K562 (cell line): Measurements from ENCODE around the gene EMC1. TPM values are rescaled to one million over a fixed set of nuclear protein-coding genes. Genes with fewer than 3 reads are reported as not detected.

ENCODE experiments used
- BACH1 ChIP-seq: fragments of 200-800 bp; sonication (Bioruptor generic); IDR thresholded peaks from 2 replicates; pipeline ENCODE4 v1.6.1; 2016; ENCODE audit warnings: missing genetic modification characterization, missing compliant biosample characterization
- CGGBP1 ChIP-seq: fragments of 250-450 bp; sonication (Bioruptor Pico); IDR thresholded peaks from 2 replicates; pipeline ENCODE4 v1.9.0; 2021; ENCODE audit warnings: mild to moderate bottlenecking
- DNMT1 ChIP-seq: fragments of 450-650 bp; IDR thresholded peaks from 2 replicates; pipeline ENCODE4 v1.6.1; 2016; ENCODE audit warnings: antibody characterized with exemption, mild to moderate bottlenecking
- ESRRA ChIP-seq: fragments of 450-650 bp; IDR thresholded peaks from 2 replicates; pipeline ENCODE4 v1.6.1; 2014; ENCODE audit warnings: low read depth, mild to moderate bottlenecking, moderate library complexity, borderline replicate concordance
- HMGN3 ChIP-seq: IDR thresholded peaks from 2 replicates; pipeline ENCODE4 v1.6.1; 2011; ENCODE audit warnings: borderline replicate concordance, low read depth, mild to moderate bottlenecking, mixed read lengths, low read length; ENCODE audit not compliant: insufficient read length; ENCODE audit errors: extremely low read depth
- MAFG ChIP-seq: fragments of 450-650 bp; conservative IDR thresholded peaks from 2 replicates; pipeline ENCODE4 v1.6.1; 2016; ENCODE audit warnings: missing genetic modification characterization, missing compliant biosample characterization
- MTA1 ChIP-seq: fragments of 450-650 bp; IDR thresholded peaks from 2 replicates; pipeline ENCODE4 v1.6.1; 2017; ENCODE audit warnings: borderline replicate concordance
- MYBL2 ChIP-seq, 2 experiments: fragments of 450-650 bp in 1 of 2; sonication (generic) in 1 of 2; formaldehyde crosslinking in 1 of 2; IDR thresholded peaks; 2 replicates each; pipeline versions ENCODE4 v1.6.1 to v1.8.1; 2017 to 2022; ENCODE audit warnings: borderline replicate concordance in 1 of 2, inconsistent platforms in 1 of 2, low read depth in 1 of 2, mild to moderate bottlenecking in 1 of 2, missing genetic modification reagents in 1 of 2, moderate library complexity in 1 of 2
- NFRKB ChIP-seq: fragments of 450-650 bp; IDR thresholded peaks from 2 replicates; pipeline ENCODE4 v1.6.1; 2016; ENCODE audit warnings: low read depth
- POLR2H ChIP-seq: IDR thresholded peaks from 2 replicates; pipeline ENCODE4 v1.6.1; 2016; ENCODE audit warnings: missing genetic modification characterization, low read depth, mild to moderate bottlenecking, control low read depth, missing compliant biosample characterization, moderate library complexity
- REST ChIP-seq, 2 experiments: fragments of 450-650 bp; formaldehyde crosslinking in 1 of 2; IDR thresholded peaks; 2 replicates each; pipeline versions ENCODE4 v1.4.0 to v1.6.1; 2014 to 2020; ENCODE audit warnings: mild to moderate bottlenecking in 2 of 2, borderline replicate concordance in 1 of 2, low read depth in 1 of 2
- TEAD4 ChIP-seq, 2 experiments: sonication (generic) in 1 of 2; formaldehyde crosslinking in 1 of 2; IDR thresholded peaks; 2 replicates each; pipeline versions ENCODE4 v1.6.1 to v1.8.0; 2012 to 2022; ENCODE audit warnings: borderline replicate concordance in 1 of 2, inconsistent platforms in 1 of 2, low read length in 1 of 2, mild to moderate bottlenecking in 1 of 2, missing genetic modification reagents in 1 of 2
- ZNF197 ChIP-seq: fragments of 200-800 bp; sonication (Bioruptor generic); IDR thresholded peaks from 2 replicates; pipeline ENCODE4 v1.6.1; 2016; ENCODE audit warnings: low read depth, missing genetic modification characterization, missing compliant biosample characterization
- polyA plus RNA-seq, 8 experiments: library from polyadenylated mRNA; depleted of rRNA in 4 of 8; stranded (reverse) in 5 of 8; unstranded in 3 of 8; fragments of >200 nt; fragmentation: Nextera tagmentation in 2 of 8; fragmentation: Illumina TruSeq in 1 of 8; extraction: Ambion mirVana in 2 of 8; extraction: Trizol in 1 of 8; gene quantifications; 2 replicates each; pipeline versions ENCODE4 v1.2.1 to v1.2.3, GENCODE V29; 2011 to 2014; ENCODE audit warnings: inconsistent platforms in 1 of 8, missing spikeins in 1 of 8
- total RNA-seq, 7 experiments: library from RNA; depleted of rRNA in 6 of 7; stranded (reverse); fragments of >200 nt in 6 of 7; fragmentation: Illumina TruSeq in 2 of 7; extraction: Trizol in 2 of 7; gene quantifications; 2 replicates each; pipeline versions ENCODE4 v1.2.1 to v1.2.3, GENCODE V29; 2011 to 2021; ENCODE audit warnings: low replicate concordance in 1 of 7
- TF ChIP-seq, protein P1 (sequence below): fragments of 450-650 bp; IDR thresholded peaks from 2 replicates; pipeline ENCODE4 v1.6.1; 2016; ENCODE audit warnings: low read depth, mild to moderate bottlenecking, moderate library complexity

EMC1 gene
- total and polyA plus RNA-seq, 9 of the 15 experiments (the other 6 are each of a cell fraction or from before 2014, with no cell fraction given), result 17.8 to 88.2 (median 37.4) TPM

GRCh38 chr1:19208710-19209438, 42.5 kb downstream of the EMC1 start (continued):
- TF ChIP-seq MYBL2 (IDR thresholded peaks at IDR 0.05; ENCODE audit: low read depth) (no peak), MYBL2 (CRISPR knock-in tag; IDR thresholded peaks at IDR 0.05; ENCODE audit: borderline replicate concordance) (no peak), NFRKB (peak; percentile 17; the same call in 1 of the 2 replicates), ZNF197 (CRISPR knock-in tag) (0 out of 2 replicates have a peak, but pooled peaks have one; percentile 38), MTA1 (0 out of 2 replicates have a peak, but pooled peaks have one; percentile 7), REST (IDR thresholded peaks at IDR 0.05; ENCODE audit: borderline replicate concordance) (no peak), REST (CRISPR knock-in tag; IDR thresholded peaks at IDR 0.05; ENCODE audit: low read depth) (no peak), TEAD4 (IDR thresholded peaks at IDR 0.05; ENCODE audit: low read length) (0 out of 2 replicates have a peak, but pooled peaks have one; percentile 49), TEAD4 (CRISPR knock-in tag; IDR thresholded peaks at IDR 0.05; ENCODE audit: borderline replicate concordance) (no peak), ESRRA (no peak), MAFG (tag) (0 out of 2 replicates have a peak, but pooled peaks have one; percentile 4), DNMT1 (0 out of 2 replicates have a peak, but pooled peaks have one; percentile 60), HMGN3 (no peak), POLR2H (tag) (0 out of 2 replicates have a peak, but pooled peaks have one; percentile 41), CGGBP1 (CRISPR knock-in tag) (no peak), BACH1 (tag) (peak; percentile 19; the same call in 1 of the 2 replicates)
- TF ChIP-seq, protein P1, sequence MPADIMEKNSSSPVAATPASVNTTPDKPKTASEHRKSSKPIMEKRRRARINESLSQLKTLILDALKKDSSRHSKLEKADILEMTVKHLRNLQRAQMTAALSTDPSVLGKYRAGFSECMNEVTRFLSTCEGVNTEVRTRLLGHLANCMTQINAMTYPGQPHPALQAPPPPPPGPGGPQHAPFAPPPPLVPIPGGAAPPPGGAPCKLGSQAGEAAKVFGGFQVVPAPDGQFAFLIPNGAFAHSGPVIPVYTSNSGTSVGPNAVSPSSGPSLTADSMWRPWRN, result no peak
